Neural progenitor cell (in vitro differentiated cells): ENCODE results near the gene IGFBP7. TPM values are rescaled to one million over a fixed set of nuclear protein-coding genes. Genes with fewer than 3 reads are reported as not detected.
A peak's percentile ranks its signal among the peaks of the same experiment; 100 is the strongest.

ENCODE experiments used
- DNase-seq: peaks from one replicate; pipeline ENCODE4 v3.0.0-alpha.2; 2016; ENCODE audit warnings: low spot score
- H2AFZ ChIP-seq: fragments of 200-600 bp; sonication (generic); replicated peaks from 2 replicates; pipeline ENCODE4 v1.6.1; 2016; ENCODE audit warnings: antibody characterized with exemption
- H3F3A ChIP-seq: fragments of 200-600 bp; sonication (generic); 2 replicates; pipeline ENCODE4 v1.6.1; 2016; ENCODE audit warnings: antibody characterized with exemption, low read depth
- H3K27ac ChIP-seq: fragments of 200-600 bp; sonication (generic); 2 replicates; pipeline ENCODE4 v1.5.1; 2016; ENCODE audit warnings: mild to moderate bottlenecking
- H3K27me3 ChIP-seq: fragments of 200-600 bp; sonication (generic); 2 replicates; pipeline ENCODE4 v1.6.1; 2016; ENCODE audit warnings: mild to moderate bottlenecking, moderate library complexity
- H3K36me3 ChIP-seq: fragments of 200-600 bp; sonication (generic); 2 replicates; pipeline ENCODE4 v1.5.1; 2016
- H3K4me1 ChIP-seq: fragments of 200-600 bp; sonication (generic); 2 replicates; pipeline ENCODE4 v1.6.1; 2016; ENCODE audit warnings: mixed run types
- H3K4me2 ChIP-seq: fragments of 200-600 bp; sonication (generic); 2 replicates; pipeline ENCODE4 v1.6.1; 2016
- H3K4me3 ChIP-seq: fragments of 200-600 bp; sonication (generic); 2 replicates; pipeline ENCODE4 v1.5.1; 2016
- H3K79me2 ChIP-seq: fragments of 200-600 bp; sonication (generic); 2 replicates; pipeline ENCODE4 v1.6.1; 2016; ENCODE audit warnings: low read depth
- H3K9ac ChIP-seq: fragments of 200-600 bp; sonication (generic); 2 replicates; pipeline ENCODE4 v1.6.1; 2016
- H3K9me3 ChIP-seq: fragments of 200-600 bp; sonication (generic); 2 replicates; pipeline ENCODE4 v1.5.1; 2016; ENCODE audit warnings: low read depth
- H4K20me1 ChIP-seq: fragments of 200-600 bp; sonication (generic); 2 replicates; pipeline ENCODE4 v1.6.1; 2016; ENCODE audit warnings: low read depth
- H3K27ac Mint-ChIP-seq: 3 replicates; pipeline ENCODE4 v1.8.0; 2021; ENCODE audit warnings: mixed read lengths
- H3K27me3 Mint-ChIP-seq: 2 replicates; pipeline ENCODE4 v1.8.0; 2022; ENCODE audit warnings: low read depth, mild to moderate bottlenecking, inconsistent platforms, moderate library complexity, mixed read lengths; ENCODE audit not compliant: insufficient read depth
- H3K36me3 Mint-ChIP-seq: 3 replicates; pipeline ENCODE4 v1.8.0; 2021; ENCODE audit warnings: mixed read lengths
- H3K4me1 Mint-ChIP-seq: 3 replicates; pipeline ENCODE4 v1.8.0; 2021; ENCODE audit warnings: mixed read lengths
- H3K4me3 Mint-ChIP-seq: 3 replicates; pipeline ENCODE4 v1.8.0; 2021; ENCODE audit warnings: mild to moderate bottlenecking, moderate library complexity, mixed read lengths
- H3K9me3 Mint-ChIP-seq: 3 replicates; pipeline ENCODE4 v1.8.0; 2020; ENCODE audit warnings: mixed read lengths
- EZH2 ChIP-seq: fragments of 200-600 bp; sonication (generic); IDR thresholded peaks from 2 replicates; pipeline ENCODE4 v1.6.1; 2017; ENCODE audit warnings: antibody characterized with exemption, mild to moderate bottlenecking, moderate library complexity
- EZH2phosphoT487 ChIP-seq: fragments of 200-600 bp; sonication (generic); IDR thresholded peaks from 2 replicates; pipeline ENCODE4 v1.6.1; 2017; ENCODE audit warnings: antibody characterized with exemption
- total RNA-seq: library from RNA; depleted of rRNA; stranded (reverse); fragments of >200 nt; gene quantifications from 2 replicates; pipeline ENCODE4 v1.2.3, GENCODE V29; 2015; ENCODE audit warnings: low replicate concordance
- TF ChIP-seq, protein P1 (sequence below): fragments of 200-600 bp; sonication (generic); IDR thresholded peaks from 2 replicates; pipeline ENCODE4 v1.5.1; 2017; ENCODE audit warnings: antibody characterized with exemption, mild to moderate bottlenecking

The IGFBP7 gene
- total RNA-seq, 1 donor from 2014 or later = 0.86 TPM

DNA sequence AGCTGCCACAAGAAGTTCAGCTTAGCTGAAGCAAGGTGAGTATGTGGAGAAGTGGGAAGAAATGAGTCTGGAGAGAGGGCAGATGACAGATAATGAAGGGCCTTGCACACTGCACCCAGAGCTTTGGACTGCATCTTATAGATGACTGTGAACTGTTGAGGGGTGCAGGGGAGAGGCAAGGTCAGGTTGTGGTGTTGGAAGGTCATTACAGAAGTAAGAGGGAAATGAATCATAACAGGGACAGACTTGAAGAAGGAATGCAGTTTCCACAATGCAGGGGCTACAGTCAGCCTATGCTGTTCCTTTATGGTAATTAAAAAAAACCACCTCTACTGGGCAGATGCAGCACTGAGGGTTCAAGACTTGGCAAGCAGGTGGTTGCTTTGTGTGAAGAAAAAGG lies 4.8 kb upstream of the IGFBP7 start:
- H3K9me3 Mint-ChIP-seq = peaks cover 4% of the 10 kb centered on the region
- H3K4me1 ChIP-seq = peaks cover 16% of the 10 kb centered on the region
- no peak overlapping the region for H3K4me2 ChIP-seq
- H3K9me3 ChIP-seq = no peaks in the 10 kb centered on the region
- no peak overlapping the region for H3K9ac ChIP-seq
- no peaks in the 10 kb centered on the region for H3K79me2 ChIP-seq
- no peak overlapping the region for H3K27ac ChIP-seq
- H3K27me3 ChIP-seq = peaks cover 17% of the 10 kb centered on the region
- peaks cover 14% of the 10 kb centered on the region for H3K27me3 Mint-ChIP-seq
- H3K4me1 Mint-ChIP-seq = peaks cover 35% of the 10 kb centered on the region
- no peak for DNase-seq
- no peak overlapping the region for H2AFZ ChIP-seq
- no peaks in the 10 kb centered on the region for H3K36me3 ChIP-seq
- H3K36me3 Mint-ChIP-seq = peaks cover 2% of the 10 kb centered on the region
- TF ChIP-seq EZH2 (no peak), EZH2phosphoT487 (no peak)
- TF ChIP-seq, protein P1, sequence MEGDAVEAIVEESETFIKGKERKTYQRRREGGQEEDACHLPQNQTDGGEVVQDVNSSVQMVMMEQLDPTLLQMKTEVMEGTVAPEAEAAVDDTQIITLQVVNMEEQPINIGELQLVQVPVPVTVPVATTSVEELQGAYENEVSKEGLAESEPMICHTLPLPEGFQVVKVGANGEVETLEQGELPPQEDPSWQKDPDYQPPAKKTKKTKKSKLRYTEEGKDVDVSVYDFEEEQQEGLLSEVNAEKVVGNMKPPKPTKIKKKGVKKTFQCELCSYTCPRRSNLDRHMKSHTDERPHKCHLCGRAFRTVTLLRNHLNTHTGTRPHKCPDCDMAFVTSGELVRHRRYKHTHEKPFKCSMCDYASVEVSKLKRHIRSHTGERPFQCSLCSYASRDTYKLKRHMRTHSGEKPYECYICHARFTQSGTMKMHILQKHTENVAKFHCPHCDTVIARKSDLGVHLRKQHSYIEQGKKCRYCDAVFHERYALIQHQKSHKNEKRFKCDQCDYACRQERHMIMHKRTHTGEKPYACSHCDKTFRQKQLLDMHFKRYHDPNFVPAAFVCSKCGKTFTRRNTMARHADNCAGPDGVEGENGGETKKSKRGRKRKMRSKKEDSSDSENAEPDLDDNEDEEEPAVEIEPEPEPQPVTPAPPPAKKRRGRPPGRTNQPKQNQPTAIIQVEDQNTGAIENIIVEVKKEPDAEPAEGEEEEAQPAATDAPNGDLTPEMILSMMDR = no peak
- no peak overlapping the region for H3K4me3 Mint-ChIP-seq
- no peak overlapping the region for H3K27ac Mint-ChIP-seq
- H3F3A ChIP-seq = peaks cover 17% of the 10 kb centered on the region
- H4K20me1 ChIP-seq = no peaks in the 10 kb centered on the region
- no peak overlapping the region for H3K4me3 ChIP-seq

DNA sequence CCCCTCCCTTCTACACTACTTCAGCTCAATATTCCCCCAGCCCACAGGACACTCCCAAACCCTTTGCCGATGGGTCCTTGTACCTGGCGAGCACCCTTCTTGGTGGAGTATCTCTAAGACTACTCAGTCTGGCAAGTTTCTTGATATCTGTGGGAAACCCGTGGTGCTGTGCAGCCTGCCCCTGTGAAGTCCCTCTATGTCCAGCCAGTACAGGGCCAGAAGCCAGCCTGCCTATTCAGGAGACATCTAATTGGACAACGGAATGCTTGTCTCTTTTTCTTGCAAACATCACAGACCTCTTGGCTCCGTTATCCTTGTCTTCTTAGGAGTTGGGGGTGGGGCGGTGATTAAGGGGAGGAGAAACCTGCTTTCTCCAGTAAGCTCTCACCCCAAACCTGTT lies 3.7 kb upstream of the IGFBP7 start:
- H3K9me3 Mint-ChIP-seq = peaks cover 6% of the 10 kb centered on the region
- H3K9me3 ChIP-seq = no peaks in the 10 kb centered on the region
- no peaks in the 10 kb centered on the region for H3K36me3 ChIP-seq
- H3K4me3 ChIP-seq = no peak overlapping the region
- peak; percentile 6 for DNase-seq
- TF ChIP-seq EZH2phosphoT487 (no peak), EZH2 (no peak)
- TF ChIP-seq, protein P1 = no peak
- peaks cover 28% of the 10 kb centered on the region for H3K27me3 ChIP-seq
- no peak overlapping the region for H3K4me3 Mint-ChIP-seq
- no peak overlapping the region for H3K9ac ChIP-seq
- H3F3A ChIP-seq = peaks cover 21% of the 10 kb centered on the region
- peaks cover 20% of the 10 kb centered on the region for H3K27me3 Mint-ChIP-seq
- peaks cover 2% of the 10 kb centered on the region for H3K36me3 Mint-ChIP-seq
- H3K27ac Mint-ChIP-seq = peak overlapping the region; percentile 18
- H3K79me2 ChIP-seq = no peaks in the 10 kb centered on the region
- H3K27ac ChIP-seq = no peak overlapping the region
- no peak overlapping the region for H3K4me2 ChIP-seq
- H3K4me1 Mint-ChIP-seq = peaks cover 32% of the 10 kb centered on the region
- no peak overlapping the region for H2AFZ ChIP-seq
- H4K20me1 ChIP-seq = no peaks in the 10 kb centered on the region
- peaks cover 16% of the 10 kb centered on the region for H3K4me1 ChIP-seq

DNA sequence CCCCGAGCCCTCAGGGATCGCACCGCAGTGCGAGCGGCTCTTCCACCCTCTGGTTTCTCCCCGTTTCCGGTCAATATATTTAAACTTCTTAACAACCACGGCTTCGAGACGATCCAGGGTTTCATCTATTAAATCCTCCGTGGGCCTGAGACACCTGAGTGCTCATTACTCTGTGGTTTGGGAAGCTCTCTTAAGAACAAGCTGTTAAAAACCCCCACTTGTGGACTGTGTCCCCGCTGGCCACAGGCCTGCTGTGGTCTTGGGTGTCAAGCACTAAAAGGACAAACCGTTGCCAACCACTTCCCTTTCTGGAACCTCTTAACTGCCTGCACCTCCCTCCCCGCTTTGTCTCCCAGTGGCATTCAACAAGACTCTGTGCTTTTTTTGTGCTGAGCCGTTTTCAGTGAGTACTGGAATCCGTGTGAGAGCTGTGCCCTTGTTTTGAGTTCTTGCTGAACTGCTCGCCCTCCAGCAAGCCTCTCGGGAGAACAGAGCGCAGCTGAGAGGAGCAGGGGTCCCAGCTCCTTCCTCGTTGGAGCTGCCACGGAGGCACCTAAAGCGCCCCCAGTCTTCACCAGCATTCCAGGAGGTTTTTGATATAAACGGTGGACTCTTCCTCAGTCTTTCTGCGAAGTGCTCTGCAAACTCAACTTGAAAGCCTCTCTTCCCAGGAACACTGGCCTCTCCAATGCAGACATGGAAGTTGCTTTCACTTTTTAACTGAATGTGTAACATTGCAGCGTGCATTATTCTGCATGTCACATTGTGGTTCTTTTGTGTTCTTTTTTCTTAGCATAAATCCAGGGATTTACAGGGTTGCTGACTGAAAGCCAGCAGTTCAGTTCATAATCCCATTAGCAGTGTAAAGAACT lies 691 bp upstream of the IGFBP7 start:
- peaks cover 21% of the 10 kb centered on the region for H3F3A ChIP-seq
- Mint-ChIP-seq H3K4me1 (peaks cover 31% of the 10 kb centered on the region), H3K36me3 (peaks cover 2% of the 10 kb centered on the region), H3K4me3 (peak overlapping the region; percentile 90), H3K27ac (peak overlapping the region; percentile 99), H3K9me3 (peaks cover 8% of the 10 kb centered on the region), H3K27me3 (peaks cover 30% of the 10 kb centered on the region)
- no peak for TF ChIP-seq EZH2phosphoT487
- TF ChIP-seq, protein P1 = no peak
- TF ChIP-seq EZH2 = no peak
- H4K20me1 ChIP-seq = no peaks in the 10 kb centered on the region
- H3K27ac ChIP-seq = peak overlapping the region; percentile 54
- no peak overlapping the region for H3K9ac ChIP-seq
- peak; percentile 81 for DNase-seq
- H3K27me3 ChIP-seq = peaks cover 52% of the 10 kb centered on the region
- H2AFZ ChIP-seq = peak overlapping the region; percentile 95
- peaks cover 16% of the 10 kb centered on the region for H3K4me1 ChIP-seq
- H3K4me3 ChIP-seq = peak overlapping the region; percentile 58
- H3K9me3 ChIP-seq = no peaks in the 10 kb centered on the region
- no peaks in the 10 kb centered on the region for H3K36me3 ChIP-seq
- no peaks in the 10 kb centered on the region for H3K79me2 ChIP-seq
- H3K4me2 ChIP-seq = peak overlapping the region; percentile 78
